MM.1S (cell line): Measurements from ENCODE around the gene NRGN.
A peak's percentile ranks its signal among the peaks of the same experiment; 100 is the strongest.

Experiments used
- DNase-seq: peaks from one replicate; pipeline ENCODE4 v3.0.0-alpha.2; 2015
- H2AFZ ChIP-seq: fragments of 300-600 bp; sonication (generic); 2 replicates; pipeline ENCODE4 v1.6.0; 2016; ENCODE audit warnings: antibody characterized with exemption, low read length
- H3F3A ChIP-seq: fragments of 300-600 bp; sonication (generic); 2 replicates; pipeline ENCODE4 v1.6.1; 2016; ENCODE audit warnings: mild to moderate bottlenecking, antibody characterized with exemption, low read length, moderate library complexity, mixed read lengths; ENCODE audit not compliant: insufficient read depth
- H3K27ac ChIP-seq: fragments of 300-600 bp; sonication (generic); 2 replicates; pipeline ENCODE4 v1.5.1; 2016; ENCODE audit warnings: mild to moderate bottlenecking, low read length
- H3K27me3 ChIP-seq: fragments of 300-600 bp; sonication (generic); replicated peaks from 2 replicates; pipeline ENCODE4 v1.6.0; 2016; ENCODE audit warnings: low read length; ENCODE audit not compliant: insufficient read depth
- H3K36me3 ChIP-seq: fragments of 300-600 bp; sonication (generic); replicated peaks from 2 replicates; pipeline ENCODE4 v1.6.1; 2016; ENCODE audit warnings: mild to moderate bottlenecking, low read length, mixed read lengths; ENCODE audit not compliant: insufficient read depth
- H3K4me1 ChIP-seq: fragments of 300-600 bp; sonication (generic); 2 replicates; pipeline ENCODE4 v1.6.1; 2016; ENCODE audit warnings: low read length, mixed read lengths
- H3K4me2 ChIP-seq: fragments of 300-600 bp; sonication (generic); 2 replicates; pipeline ENCODE4 v1.6.0; 2016; ENCODE audit warnings: low read depth, low read length
- H3K4me3 ChIP-seq: fragments of 300-600 bp; sonication (generic); 2 replicates; pipeline ENCODE4 v1.5.1; 2016; ENCODE audit warnings: low read length, mixed read lengths
- H3K79me2 ChIP-seq: fragments of 300-600 bp; sonication (generic); 2 replicates; pipeline ENCODE4 v1.6.1; 2016; ENCODE audit warnings: mixed run types, low read length, mixed read lengths
- H3K9ac ChIP-seq: fragments of 300-600 bp; sonication (generic); 2 replicates; pipeline ENCODE4 v1.6.1; 2016; ENCODE audit warnings: low read length, mixed read lengths
- H3K9me2 ChIP-seq: fragments of 300-600 bp; sonication (generic); replicated peaks from 2 replicates; pipeline ENCODE4 v1.6.1; 2016; ENCODE audit warnings: mild to moderate bottlenecking, low read length, mixed read lengths; ENCODE audit not compliant: insufficient read depth
- H3K9me3 ChIP-seq: fragments of 300-600 bp; sonication (generic); replicated peaks from 2 replicates; pipeline ENCODE4 v1.6.1; 2016; ENCODE audit warnings: mild to moderate bottlenecking, low read length, mixed read lengths; ENCODE audit not compliant: insufficient read depth
- H4K20me1 ChIP-seq: fragments of 300-600 bp; sonication (generic); 2 replicates; pipeline ENCODE4 v1.6.1; 2016; ENCODE audit warnings: mild to moderate bottlenecking, low read length, moderate library complexity, mixed read lengths; ENCODE audit not compliant: insufficient read depth
- EZH2 ChIP-seq: fragments of 300-600 bp; sonication (generic); optimal IDR thresholded peaks from 2 replicates; pipeline ENCODE3; 2017; ENCODE audit warnings: low read depth, mild to moderate bottlenecking, antibody characterized with exemption, low read length, mixed read lengths
- EZH2phosphoT487 ChIP-seq: fragments of 300-600 bp; sonication (generic); IDR thresholded peaks from 2 replicates; pipeline ENCODE4 v1.6.1; 2018; ENCODE audit warnings: antibody characterized with exemption, low read length
- TF ChIP-seq, protein P1 (sequence below): fragments of 300-600 bp; sonication (generic); IDR thresholded peaks from 2 replicates; pipeline ENCODE4 v1.5.1; 2016; ENCODE audit warnings: antibody characterized with exemption, low read length, mixed read lengths

NRGN gene

DNA sequence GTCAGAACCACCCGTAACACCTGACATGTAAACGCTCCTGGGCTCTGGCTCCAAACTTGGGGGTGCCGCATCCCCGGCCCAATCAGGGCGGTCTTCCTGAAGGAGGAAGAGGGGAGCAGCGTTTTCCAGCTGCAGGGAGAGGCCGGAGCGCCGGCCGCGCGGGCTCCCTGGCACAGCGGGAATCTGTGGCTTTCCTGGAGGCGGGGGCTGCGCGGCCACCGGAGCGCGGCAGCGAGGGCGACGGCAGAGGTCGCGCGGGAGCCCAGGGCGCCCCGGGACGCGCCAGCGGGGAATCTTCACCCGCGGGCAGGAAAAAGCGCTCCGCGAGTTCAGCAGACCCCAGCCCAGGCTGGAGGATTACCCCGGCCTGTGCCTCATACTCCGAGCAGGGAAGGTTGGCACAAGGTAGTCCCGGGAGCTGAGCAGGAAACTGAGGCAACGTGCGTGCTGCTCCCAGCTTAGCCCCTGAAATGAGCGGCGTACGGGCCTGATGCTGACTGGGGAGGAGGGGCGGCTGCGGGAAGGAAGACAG lies 22.9 kb downstream of the NRGN start:
- H2AFZ ChIP-seq = peak overlapping the region; percentile 93
- peak overlapping the region; percentile 84 for H3K4me2 ChIP-seq
- H3K27ac ChIP-seq = peak overlapping the region; percentile 77; the same call in 1 of the 2 replicates
- H3K9ac ChIP-seq = peak overlapping the region; percentile 72; the same call in 1 of the 2 replicates
- no peaks in the 10 kb centered on the region for H3K9me2 ChIP-seq
- no peaks in the 10 kb centered on the region for H3K9me3 ChIP-seq
- H3K27me3 ChIP-seq = no peaks in the 10 kb centered on the region
- peak overlapping the region; percentile 89 for H3K4me3 ChIP-seq
- peaks cover 25% of the 10 kb centered on the region for H3F3A ChIP-seq
- H4K20me1 ChIP-seq = no peaks in the 10 kb centered on the region
- H3K4me1 ChIP-seq = peaks cover 22% of the 10 kb centered on the region
- no peaks in the 10 kb centered on the region for H3K36me3 ChIP-seq
- H3K79me2 ChIP-seq = peaks cover 32% of the 10 kb centered on the region
- TF ChIP-seq, protein P1, sequence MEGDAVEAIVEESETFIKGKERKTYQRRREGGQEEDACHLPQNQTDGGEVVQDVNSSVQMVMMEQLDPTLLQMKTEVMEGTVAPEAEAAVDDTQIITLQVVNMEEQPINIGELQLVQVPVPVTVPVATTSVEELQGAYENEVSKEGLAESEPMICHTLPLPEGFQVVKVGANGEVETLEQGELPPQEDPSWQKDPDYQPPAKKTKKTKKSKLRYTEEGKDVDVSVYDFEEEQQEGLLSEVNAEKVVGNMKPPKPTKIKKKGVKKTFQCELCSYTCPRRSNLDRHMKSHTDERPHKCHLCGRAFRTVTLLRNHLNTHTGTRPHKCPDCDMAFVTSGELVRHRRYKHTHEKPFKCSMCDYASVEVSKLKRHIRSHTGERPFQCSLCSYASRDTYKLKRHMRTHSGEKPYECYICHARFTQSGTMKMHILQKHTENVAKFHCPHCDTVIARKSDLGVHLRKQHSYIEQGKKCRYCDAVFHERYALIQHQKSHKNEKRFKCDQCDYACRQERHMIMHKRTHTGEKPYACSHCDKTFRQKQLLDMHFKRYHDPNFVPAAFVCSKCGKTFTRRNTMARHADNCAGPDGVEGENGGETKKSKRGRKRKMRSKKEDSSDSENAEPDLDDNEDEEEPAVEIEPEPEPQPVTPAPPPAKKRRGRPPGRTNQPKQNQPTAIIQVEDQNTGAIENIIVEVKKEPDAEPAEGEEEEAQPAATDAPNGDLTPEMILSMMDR = no peak
- no peak for TF ChIP-seq EZH2
- no peak for TF ChIP-seq EZH2phosphoT487
- DNase-seq = peak; percentile 27

DNA sequence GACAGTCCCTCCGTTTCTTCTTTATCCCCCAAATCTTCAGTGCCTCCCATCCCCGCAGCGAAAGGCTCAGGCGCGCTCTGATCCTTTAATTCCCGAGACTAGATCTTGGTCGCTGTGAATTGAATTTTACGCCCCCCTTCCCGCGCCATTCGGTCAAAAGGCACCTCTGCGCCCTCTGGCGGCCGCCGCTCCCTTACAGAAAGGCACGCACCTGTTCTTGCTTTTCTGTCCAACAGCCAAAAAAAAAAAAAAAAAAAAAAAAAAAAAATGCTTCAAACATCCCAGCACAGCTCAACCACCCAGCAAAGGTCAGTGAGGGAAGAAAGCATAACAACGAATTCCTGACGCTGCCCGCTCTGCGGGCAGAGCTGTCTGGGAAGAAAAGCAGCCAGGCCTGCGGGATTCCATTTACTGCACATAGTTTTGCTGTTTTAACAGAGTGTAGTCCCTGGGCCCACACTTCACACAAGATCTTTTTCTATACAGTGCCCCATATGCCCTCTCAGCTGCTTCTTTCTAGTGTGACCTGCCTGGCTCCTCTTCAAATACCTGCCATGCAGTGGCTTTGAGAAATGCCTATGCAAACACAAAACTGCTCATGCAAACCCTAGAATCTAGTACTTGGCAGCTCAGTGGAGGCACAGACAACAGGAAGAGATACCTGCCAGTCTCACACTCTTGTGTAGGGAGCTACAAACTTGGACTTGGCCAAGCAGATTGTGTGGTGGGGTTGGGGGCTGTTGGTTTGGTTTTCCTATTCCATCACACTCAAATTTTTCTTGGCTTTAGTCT lies 23.6 kb downstream of the NRGN start:
- Histone ChIP-seq H3K9me3 (no peaks in the 10 kb centered on the region), H4K20me1 (no peaks in the 10 kb centered on the region), H3K4me1 (peaks cover 22% of the 10 kb centered on the region), H3K4me2 (peak overlapping the region; percentile 84), H3K27me3 (no peaks in the 10 kb centered on the region), H3K36me3 (no peaks in the 10 kb centered on the region), H3K9ac (peak overlapping the region; percentile 72; the same call in 1 of the 2 replicates), H3K9me2 (no peaks in the 10 kb centered on the region), H3K79me2 (peaks cover 32% of the 10 kb centered on the region), H3K27ac (peak overlapping the region; percentile 77), H3F3A (peaks cover 25% of the 10 kb centered on the region), H2AFZ (peak overlapping the region; percentile 93), H3K4me3 (peak overlapping the region; percentile 89)
- no peak for TF ChIP-seq EZH2phosphoT487
- TF ChIP-seq, protein P1 = peak; percentile 69
- DNase-seq = peak; percentile 79

DNA sequence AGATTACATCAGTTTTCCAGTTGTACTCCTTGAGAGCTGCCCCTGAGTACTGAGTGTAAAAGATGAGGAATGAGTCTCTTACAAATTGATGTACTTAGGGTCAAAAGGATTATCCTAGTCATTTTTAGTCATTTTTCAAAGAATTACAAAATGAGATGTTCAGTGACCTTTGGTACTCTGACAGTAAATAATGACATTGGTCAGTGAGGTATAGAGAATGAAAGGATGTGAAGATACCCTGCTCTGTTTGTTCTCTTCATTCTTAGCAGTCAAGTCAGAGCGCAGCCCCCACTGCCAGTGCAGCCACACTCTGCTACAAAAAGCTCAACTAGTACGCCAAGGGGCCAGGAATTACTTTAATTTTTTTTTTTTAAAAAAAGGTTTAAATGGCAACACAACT lies 26.4 kb downstream of the NRGN start:
- Histone ChIP-seq H2AFZ (no peak overlapping the region), H3K4me1 (peaks cover 22% of the 10 kb centered on the region), H4K20me1 (no peaks in the 10 kb centered on the region), H3K27me3 (no peaks in the 10 kb centered on the region), H3K27ac (no peak overlapping the region), H3K4me2 (no peak overlapping the region), H3K9me2 (no peaks in the 10 kb centered on the region), H3K79me2 (peaks cover 8% of the 10 kb centered on the region), H3K4me3 (no peak overlapping the region), H3K9ac (no peak overlapping the region), H3F3A (peaks cover 23% of the 10 kb centered on the region), H3K9me3 (no peaks in the 10 kb centered on the region), H3K36me3 (no peaks in the 10 kb centered on the region)
- no peak for DNase-seq
- TF ChIP-seq EZH2phosphoT487 (no peak), EZH2 (no peak)
- TF ChIP-seq, protein P1 = no peak
